HG02610 (cell line): ENCODE data around the gene FAM219A.

Source experiments
- ATAC-seq: cut with Tn5 transposase; IDR thresholded peaks from one replicate; pipeline ENCODE4 v1.9.1; 2021; ENCODE audit warnings: mild to moderate bottlenecking, moderate library complexity; ENCODE audit not compliant: unreplicated experiment

FAM219A gene, protein sequence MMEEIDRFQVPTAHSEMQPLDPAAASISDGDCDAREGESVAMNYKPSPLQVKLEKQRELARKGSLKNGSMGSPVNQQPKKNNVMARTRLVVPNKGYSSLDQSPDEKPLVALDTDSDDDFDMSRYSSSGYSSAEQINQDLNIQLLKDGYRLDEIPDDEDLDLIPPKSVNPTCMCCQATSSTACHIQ

DNA sequence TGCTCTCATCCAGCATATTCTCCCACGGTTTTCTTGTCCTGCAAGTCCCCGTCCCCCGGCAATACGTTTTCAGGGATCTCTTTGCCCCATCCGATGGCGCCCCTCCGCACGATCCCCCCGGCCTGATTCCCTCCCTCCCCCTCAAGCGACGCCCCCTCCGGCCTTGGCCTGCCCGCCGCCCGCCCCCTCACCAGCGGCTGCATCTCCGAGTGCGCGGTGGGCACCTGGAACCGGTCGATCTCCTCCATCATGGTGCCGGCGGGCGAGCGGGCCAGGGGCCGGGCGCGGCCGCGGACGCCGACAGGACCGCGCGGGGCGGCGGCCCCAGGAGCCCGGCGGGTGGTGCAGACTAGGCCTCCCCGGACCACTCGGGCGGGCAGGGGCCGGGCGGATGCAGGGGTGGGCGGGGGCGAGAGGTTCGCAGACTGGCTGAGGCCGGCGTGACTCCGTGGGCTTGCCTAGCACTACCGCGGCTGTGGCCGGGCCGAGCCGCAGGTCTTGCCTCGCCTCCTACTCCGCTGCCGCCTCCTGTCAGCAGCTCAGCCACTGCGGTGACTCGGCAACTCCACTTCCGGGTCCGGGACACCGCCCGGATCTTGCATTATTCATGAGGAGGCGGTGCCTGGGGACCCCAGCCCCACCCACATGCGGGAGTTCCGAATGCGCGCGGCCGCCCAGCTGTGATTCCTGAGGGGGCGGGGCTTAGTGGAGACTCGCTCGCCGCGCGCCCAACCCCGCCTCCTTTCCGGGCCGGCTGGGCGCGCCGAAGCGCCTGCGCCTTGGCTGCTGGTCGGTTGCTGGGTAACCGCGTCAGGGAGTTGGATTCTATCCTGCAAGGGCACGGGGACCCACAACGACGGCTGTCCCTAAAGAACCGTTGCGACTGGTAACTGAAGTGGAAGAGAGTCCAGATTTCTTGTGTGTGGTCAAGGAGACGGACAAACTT is at the start of gene FAM219A, which contains the start of gene DNAI1:
Gene FAM219A, minus strand, starts transcription at position 558 of the 946 bp plus-strand sequence. Its CDS starts 307 bp downstream, at position 251.
Gene DNAI1, plus strand, starts transcription at position 793 of the 946 bp plus-strand sequence. CDS start 201 bp downstream, outside the sequence.
- ATAC-seq, result peak; percentile 98

DNA sequence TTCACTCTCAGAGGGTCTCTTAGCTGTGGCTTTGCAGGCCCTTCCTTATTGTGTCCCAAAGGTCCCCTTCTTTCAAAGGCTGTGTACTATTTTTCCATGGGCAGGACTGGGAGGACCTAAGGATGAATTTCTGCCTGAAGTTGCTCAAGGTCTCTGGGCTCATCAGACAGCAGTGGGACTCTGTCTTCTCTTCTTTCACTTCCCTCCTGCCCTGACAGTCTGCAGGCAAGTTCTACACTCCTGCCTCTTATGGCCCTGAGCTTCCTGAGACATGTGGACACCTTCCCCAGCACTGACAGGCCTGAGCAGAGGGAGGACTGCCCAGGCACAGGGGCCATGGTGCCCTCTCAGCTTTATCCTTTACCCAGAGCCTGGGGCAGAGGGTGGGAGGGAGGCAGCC is 49.6 kb upstream of the FAM219A start:
- ATAC-seq, result no peak

DNA sequence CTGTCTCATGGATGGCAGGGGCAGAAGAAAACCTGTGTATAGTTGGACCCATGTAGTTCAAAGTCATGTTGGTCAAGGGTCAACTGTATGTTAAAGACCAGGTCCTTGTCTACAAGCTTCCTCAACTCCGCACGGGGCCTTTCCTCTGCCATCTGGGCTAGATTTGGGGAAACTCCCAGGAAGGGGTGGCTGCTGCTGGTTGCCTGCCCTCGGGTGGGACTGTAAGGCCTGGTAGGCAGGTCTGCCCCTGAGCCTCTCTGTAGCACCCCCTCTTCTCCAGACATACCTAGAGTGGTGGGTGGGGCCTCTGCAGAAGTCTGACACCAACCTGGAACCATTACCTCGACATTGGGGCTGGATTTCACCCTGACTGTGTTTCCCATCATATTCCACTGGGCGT is 49.2 kb upstream of the FAM219A start:
- no peak for ATAC-seq

DNA sequence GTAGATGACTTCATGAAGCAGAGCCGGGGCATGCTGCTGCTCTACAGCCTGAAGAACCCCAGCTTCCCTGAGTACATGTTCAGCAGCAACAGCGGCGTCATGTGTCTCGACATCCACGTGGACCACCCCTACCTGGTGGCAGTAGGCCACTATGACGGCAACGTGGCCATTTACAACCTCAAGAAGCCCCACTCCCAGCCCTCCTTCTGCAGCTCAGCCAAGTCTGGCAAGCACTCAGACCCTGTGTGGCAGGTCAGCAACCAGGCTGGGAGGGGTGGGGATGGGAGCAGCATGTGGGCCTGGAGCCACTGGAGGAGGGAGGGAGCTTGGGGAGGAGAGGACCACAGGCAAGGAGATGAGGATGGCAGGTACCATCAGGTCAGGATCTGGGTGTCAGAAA is 48.3 kb upstream of the FAM219A start:
- no peak for ATAC-seq

DNA sequence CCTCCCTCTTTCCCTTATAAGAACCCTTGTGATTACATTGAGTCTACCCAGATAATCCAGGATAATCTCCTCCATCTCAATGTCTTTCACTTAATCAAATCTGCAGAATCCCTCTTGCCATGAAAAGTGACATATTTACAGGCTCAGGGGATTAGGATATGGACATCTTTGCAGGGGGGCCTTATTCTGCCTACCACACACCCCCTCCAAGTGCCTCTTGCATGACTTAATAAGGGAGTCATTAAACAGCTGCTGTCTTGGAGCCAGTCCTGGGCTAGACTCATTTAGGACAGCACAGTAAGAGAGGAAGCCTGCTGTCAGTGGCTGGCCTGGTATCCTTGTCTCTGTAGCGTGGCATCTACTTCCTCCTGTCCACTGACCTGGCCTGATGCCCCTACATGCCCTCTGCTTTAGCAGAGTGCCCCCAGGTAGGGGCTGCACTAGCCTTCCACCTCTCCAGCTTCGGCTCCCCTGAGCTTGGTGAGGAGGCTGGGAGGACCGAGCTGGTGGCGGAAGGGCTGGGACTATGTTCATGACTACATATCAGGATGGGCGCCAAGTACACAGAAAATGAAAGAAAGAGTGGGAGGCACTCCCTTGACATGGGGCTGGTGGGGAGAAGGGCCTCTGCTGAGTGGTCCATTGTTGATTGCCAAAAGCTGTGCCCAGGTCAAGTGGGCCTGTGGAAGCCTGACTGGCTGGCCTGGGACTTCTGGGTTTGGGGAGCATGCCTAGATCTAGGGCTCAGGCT is 47.2 kb upstream of the FAM219A start:
- no peak for ATAC-seq

DNA sequence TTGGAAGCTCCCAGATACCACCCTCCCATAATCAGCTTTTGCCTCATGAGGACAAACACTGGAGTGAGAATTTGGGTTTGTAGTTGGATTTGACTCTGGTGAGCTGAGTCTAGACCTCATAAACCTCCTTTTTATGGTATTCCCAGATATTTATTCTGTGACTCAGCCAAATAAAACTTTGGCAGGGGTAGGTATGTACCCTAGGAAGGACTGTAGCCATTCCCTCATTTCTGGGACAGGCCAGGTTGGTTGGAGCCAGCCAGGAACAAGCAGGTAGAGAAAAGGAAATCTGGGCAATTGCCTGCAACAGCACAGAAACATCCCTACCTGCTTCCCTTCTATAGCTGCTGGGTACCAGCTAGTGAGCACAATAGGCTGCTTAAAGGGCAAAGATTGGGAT is 45.0 kb upstream of the FAM219A start:
- ATAC-seq, result no peak

DNA sequence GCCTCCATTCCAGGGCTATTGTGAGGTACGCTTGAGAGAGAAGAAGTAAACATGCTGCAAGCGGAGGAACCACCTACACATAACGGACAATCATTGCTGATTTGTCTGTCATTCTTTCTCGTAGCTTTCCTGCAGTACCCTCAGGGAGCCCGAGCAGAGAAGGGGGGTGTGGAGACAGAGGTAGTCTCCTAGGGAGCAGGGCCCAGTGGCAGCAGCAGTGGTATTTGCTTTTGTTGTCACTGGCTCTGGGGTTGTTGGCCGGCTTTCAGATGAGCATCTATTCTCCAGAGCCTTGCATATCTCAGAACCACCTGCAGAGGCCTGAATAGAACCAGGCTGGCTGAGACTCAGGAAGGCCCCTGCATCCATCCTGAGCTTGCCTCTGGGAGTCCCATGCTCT is 44.5 kb upstream of the FAM219A start:
- ATAC-seq, result no peak

DNA sequence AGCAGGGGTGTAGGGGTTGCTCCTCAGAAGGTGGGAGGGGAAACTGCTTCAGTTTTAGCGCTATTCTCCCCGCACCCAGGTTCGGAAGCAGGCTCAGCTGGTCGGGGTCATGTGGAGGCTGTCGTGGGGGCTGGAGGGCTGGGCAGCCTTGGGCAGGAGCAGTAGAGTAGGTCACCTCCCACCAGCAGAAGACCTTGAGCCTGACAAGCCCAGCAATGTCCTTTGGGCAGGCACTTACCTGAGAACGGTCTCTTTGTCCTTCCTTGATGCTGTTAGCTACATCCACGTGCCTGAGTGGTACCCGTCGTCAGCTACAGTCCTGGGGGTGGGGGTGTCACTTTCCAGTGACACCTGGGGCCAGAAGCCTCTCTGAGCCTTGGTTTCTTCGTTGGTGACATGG is 44.1 kb upstream of the FAM219A start:
- ATAC-seq, result no peak

DNA sequence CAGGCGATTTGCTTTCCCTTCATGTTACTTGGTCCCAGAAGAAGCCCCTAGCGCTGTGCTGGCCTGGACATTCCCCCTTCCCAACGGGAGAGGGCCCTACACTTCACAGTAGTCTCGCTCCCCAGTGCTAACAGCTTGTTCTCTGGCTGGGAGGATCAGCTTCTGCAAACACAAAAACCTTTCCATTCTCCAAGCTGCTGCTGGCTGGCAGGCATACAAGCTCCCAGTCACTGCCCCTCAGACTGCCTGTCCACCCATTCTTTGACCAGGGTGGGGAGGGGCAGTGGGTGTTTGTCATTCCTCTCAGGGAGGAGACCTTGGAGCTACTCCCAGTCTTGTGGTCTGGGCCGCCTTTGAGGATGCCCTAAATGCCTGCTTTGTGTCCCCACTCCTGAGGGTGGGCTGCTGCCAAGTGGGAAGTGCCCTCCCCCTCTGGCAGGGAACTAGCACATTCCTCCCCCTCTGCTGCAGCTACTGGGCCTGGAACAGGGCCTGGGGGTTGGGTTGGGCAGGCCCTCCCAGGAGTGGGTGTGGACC is 43.6 kb upstream of the FAM219A start:
- ATAC-seq, result no peak

DNA sequence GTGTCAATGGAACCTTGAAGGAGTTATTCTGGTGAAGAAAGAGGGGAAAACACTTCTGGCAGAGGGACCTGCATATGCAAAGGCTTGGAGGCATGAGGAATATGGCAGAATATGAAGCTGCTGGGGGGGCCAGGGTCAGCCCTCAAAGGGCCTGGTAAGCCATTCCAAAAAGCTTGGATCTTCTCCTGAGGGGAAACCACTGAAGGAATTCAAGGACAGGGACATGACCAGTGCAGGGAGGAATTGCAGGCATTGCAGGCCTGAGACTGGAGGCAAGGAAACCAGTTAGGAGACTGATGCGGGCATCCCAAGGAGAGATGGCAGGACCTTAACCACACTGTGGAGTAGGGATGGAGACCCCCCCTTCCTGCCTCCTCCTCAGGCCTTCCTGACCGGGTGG is 43.0 kb upstream of the FAM219A start:
- ATAC-seq, result no peak

DNA sequence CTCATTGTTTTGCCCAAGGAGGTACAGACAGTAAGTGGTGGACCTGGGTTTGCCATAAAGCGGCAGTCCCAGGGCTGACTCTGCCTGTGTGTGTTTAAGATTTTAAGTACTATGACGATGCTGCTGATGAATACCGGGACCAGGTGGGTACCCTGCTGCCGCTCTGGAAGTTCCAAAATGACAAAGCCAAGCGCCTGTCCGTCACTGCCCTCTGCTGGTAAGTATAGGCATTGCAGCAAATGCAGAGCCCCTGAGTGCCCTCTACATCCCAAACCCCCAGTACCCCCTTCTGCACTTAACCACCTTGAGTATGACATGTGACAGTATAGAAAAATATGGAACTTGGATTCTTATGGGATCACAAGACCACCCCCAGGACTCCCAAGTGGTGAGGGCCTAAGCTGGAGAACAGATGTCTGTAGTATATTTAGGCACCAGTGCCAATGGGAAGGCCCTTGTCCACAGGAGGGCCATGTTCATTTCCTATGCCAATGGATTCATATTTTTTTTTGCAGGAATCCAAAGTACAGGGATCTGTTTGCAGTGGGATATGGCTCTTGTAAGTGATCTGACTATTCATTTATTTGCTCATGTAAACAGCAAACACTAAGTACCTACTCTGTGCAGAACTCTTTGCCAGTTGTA is 42.4 kb upstream of the FAM219A start:
- peak; percentile 68 for ATAC-seq

DNA sequence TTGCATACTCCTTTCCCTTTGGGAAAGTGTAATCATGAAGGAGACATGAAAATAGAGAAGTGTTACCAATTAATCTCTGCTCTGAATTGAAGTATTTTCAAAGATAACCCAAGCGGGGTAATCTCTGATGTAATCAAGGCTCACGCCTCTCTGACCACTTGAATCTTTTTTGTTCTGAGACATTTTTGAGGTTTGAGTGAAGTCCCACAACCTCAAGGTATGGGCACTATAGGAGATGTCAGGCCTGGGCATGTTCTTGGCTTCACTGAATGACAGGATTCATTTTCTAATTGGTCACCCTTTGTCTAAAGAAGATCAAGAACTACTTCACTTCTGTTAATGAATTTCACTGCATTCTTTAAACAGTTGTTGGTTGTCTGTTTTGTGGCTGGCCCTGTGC is 40.7 kb upstream of the FAM219A start:
- ATAC-seq, result no peak

DNA sequence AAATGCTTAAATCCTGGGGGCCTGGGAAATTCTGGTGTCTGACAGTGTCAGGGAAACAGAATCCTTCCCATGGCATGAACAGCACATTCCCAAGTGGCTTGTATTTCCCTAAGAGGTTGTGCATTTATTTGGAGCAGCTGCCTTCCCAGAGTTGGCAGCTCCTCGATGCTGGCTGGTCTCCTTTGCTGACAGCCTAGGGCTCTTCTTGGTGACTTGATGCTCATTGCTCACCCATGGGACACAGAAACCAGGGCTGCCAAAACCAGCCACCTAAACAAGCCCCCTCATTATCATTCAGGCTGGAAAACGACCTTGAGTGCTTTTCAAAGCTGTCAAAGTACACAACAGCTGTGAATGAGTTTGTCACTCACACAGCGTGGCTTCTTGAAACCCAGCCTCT is 40.2 kb upstream of the FAM219A start:
- ATAC-seq, result no peak

DNA sequence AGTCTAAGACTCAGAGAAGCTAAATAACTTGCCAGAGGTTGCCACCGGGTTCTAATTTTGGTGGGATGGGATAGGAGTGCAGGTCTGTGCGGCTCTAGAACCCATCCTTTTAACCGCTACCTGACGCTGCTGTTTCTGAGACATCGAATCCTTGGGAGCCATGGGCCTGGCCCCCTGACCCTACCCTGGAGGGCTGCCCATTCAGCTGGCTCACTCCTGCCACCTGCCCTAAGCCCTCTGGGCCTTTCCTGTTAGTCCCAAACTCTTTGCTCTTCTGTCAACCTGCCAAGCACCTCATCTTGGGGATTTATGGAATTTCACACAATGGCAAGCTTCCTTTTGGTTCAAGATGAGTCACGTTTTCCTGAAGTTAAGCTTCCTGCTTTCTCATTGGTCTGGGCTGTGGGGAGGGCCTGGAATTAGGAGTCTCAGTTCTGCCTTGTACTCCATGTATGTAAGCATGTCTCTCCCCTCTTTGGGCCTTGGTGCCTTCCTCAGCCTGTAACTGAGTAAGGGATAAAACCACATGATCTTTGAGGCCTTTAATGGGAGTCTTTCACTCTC is 37.9 kb upstream of the FAM219A start:
- ATAC-seq, result no peak

DNA sequence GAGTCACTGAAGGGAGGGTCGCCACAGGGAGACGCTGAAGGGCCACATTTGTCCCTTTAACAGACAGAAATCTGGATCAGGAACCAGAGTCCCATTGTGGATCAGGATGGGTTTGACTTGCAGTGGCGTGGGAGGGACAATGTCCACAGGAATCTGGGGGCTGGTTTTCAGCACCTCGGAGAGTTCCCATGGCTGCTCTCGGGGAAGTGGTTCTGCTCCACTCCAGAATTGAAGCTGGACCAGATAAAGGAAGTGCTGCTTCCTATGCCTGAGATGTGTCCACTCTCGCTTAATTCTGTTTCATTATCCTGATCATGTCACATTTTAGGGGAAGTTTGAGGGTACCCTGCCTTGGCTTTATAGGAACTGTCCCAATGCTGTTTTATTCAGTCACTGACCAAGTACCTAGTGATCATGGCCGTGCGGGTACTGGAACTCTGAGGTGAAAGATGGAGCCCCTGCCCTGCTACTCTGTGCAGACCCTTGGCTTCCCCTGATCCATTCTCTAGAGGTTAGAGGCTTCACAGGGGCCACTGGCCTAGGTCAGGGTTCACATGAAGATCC is 35.7 kb upstream of the FAM219A start:
- ATAC-seq, result no peak

DNA sequence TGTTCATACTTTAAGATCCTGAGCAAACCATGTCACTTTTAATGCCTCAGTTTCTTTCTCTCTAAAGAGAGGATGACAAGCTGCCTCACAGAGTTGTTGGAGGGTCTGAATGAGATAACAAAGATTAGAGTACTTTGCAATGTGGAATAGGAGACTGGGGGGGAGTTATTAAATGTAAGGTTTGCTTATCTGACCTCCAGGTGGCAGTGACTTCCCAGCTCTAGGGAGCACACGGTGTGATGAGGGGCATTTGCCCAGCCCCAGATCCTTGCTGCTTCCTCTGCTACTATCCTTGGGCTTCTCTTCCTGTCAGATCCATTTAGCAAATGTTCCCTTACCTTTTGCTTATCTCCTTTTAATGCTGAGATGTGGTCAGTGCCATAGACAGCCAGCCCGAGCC is 33.7 kb upstream of the FAM219A start:
- no peak for ATAC-seq

DNA sequence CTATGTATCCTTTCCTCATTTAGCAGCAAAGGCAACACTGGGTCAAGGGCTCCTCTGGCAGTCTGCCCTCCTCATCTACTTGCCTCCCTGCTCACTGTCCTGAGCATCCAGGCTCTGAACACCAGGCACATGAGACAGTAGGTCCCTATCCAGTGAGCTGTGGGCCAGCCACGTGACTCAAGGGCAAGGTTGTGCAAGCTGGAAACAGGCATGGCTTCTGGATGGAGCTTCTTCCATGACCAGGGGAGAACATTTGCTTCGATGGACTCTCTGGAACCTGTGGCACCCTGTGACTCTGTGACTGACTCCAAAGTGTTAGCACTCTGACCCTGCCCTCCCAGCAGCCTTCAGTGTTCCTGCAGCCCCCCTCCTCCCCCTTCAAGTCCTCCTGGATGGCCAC is 33.2 kb upstream of the FAM219A start:
- ATAC-seq, result no peak

DNA sequence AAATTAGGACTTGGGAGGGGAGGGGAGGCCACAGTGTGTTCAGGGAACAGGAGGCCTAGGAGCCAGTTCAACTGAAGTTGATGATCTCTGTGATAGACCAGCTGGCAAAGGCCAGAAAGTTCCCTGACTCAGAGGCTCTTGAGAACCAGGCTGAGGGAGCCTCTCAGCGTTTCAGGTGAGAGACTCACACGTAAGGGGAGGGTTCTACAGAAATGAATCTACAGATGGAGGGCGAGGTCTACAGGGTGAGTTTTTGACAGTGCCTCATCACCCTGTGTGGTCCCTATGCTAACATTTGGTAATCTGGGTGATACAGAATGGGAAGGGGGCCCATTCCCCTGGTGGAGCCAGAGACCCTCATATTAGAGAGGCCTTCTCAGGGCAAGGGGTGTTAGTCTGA is 32.4 kb upstream of the FAM219A start:
- ATAC-seq, result no peak

DNA sequence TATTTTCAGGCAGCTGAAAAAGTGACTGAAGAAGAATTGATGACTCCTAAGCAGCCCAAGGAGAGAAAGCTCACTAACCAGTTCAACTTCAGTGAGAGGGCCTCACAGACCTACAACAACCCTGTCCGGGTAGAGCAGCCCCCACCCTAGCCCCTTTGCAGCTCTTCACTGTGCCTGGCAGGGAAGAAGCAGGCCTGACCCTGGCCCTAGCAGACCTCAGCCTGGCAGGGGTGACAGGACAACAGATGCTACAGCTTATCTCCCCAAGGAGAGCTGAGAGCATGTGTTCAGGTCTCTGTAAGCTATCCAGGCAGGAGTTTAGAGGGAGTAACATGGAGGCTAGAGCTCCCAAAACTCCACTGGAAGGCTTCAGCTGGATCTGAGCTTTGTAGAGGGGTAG is 32.0 kb upstream of the FAM219A start:
- ATAC-seq, result no peak

DNA sequence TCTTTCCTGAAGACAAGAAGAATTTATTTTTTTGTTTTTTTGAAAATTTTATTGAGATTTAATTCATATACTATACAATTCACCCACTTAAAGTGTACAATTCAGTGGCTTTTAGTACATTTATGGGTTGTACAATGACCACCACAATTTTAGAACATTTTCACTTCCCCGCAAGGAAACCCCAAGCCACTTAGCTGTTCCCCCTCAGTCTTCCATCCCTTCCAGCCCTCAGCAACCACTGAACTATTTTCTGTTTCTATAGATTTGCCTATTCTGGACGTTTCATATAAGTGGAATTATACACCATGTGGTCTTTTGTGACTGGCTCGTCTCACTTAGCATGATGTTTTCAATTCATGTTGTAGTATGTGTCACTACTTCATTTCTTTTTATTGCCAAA is 28.2 kb upstream of the FAM219A start:
- no peak for ATAC-seq
